ENCODE data around the gene ARHGEF19.
A peak's percentile ranks its signal among the peaks of the same experiment; 100 is the strongest.
"Not testable (repeated sequence)": the region's sequence is repeated elsewhere in the genome, so short reads cannot be mapped to it uniquely, and the experiment has no call there.

ARHGEF19 gene

GRCh38 chr1:16168144-16168495 lies 44.3 kb downstream of the ARHGEF19 start:
- Mint-ChIP-seq H3K4me1 (peaks cover 36% of the 10 kb centered on the region), H3K4me3 (peak overlapping the region; percentile 54)
- H3K27ac Mint-ChIP-seq; H3K27me3 Mint-ChIP-seq; ATAC-seq; H3K36me3 Mint-ChIP-seq (ENCODE audit: low read depth); H3K9me3 Mint-ChIP-seq; DNase-seq: not testable (repeated sequence)

GRCh38 chr1:16167331-16168143 lies 44.9 kb downstream of the ARHGEF19 start:
- Mint-ChIP-seq H3K4me1 (peaks cover 42% of the 10 kb centered on the region), H3K27me3 (peaks cover 4% of the 10 kb centered on the region), H3K4me3 (peak overlapping the region; percentile 54), H3K36me3 (ENCODE audit: low read depth) (no peaks in the 10 kb centered on the region), H3K9me3 (no peaks in the 10 kb centered on the region), H3K27ac (no peak overlapping the region)
- DNase-seq (peak; percentile 63), ATAC-seq (peak; percentile 72)

- no peak overlapping the region for H3K27ac Mint-ChIP-seq
- no peak for ATAC-seq
- H3K9me3 Mint-ChIP-seq: no peaks in the 10 kb centered on the region
- peaks cover 51% of the 10 kb centered on the region for H3K4me1 Mint-ChIP-seq
- peaks cover 6% of the 10 kb centered on the region for H3K27me3 Mint-ChIP-seq
- no peaks in the 10 kb centered on the region for H3K36me3 Mint-ChIP-seq (ENCODE audit: low read depth)
- DNase-seq: no peak
- no peak overlapping the region for H3K4me3 Mint-ChIP-seq
Measured at GRCh38 chr1:16166117-16166516, 46.3 kb downstream of the ARHGEF19 start.

GRCh38 chr1:16165548-16165947 lies 46.9 kb downstream of the ARHGEF19 start:
- ATAC-seq (no peak), DNase-seq (no peak)
- Mint-ChIP-seq H3K4me1 (peaks cover 51% of the 10 kb centered on the region), H3K27me3 (peaks cover 6% of the 10 kb centered on the region), H3K9me3 (no peaks in the 10 kb centered on the region), H3K4me3 (no peak overlapping the region), H3K36me3 (ENCODE audit: low read depth) (no peaks in the 10 kb centered on the region), H3K27ac (no peak overlapping the region)

DNA sequence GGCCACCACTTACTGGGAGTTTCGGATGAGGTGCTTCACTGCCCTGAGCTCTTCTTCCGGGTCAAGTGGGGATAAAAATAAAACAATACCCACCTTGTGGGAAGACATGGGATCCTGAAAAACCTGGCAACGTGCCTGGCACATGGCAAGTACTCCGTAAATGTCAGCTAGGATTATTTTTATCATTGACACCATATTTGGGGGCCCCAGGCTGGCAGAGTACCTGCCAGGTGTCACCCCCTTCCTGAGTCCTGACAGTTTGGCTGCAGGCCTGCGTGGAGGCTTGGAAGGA lies 47.4 kb downstream of the ARHGEF19 start:
- H3K36me3 Mint-ChIP-seq (ENCODE audit: low read depth): no peaks in the 10 kb centered on the region
- H3K27me3 Mint-ChIP-seq: peaks cover 6% of the 10 kb centered on the region
- ATAC-seq (no peak), DNase-seq (no peak)
- peaks cover 51% of the 10 kb centered on the region for H3K4me1 Mint-ChIP-seq
- no peak overlapping the region for H3K4me3 Mint-ChIP-seq
- no peak overlapping the region for H3K27ac Mint-ChIP-seq
- no peaks in the 10 kb centered on the region for H3K9me3 Mint-ChIP-seq

- peaks cover 6% of the 10 kb centered on the region for H3K27me3 Mint-ChIP-seq
- H3K9me3 Mint-ChIP-seq: no peaks in the 10 kb centered on the region
- H3K27ac Mint-ChIP-seq: no peak overlapping the region
- ATAC-seq (peak; percentile 60), DNase-seq (peak; percentile 23)
- no peaks in the 10 kb centered on the region for H3K36me3 Mint-ChIP-seq (ENCODE audit: low read depth)
- peaks cover 51% of the 10 kb centered on the region for H3K4me1 Mint-ChIP-seq
- H3K4me3 Mint-ChIP-seq: no peak overlapping the region
Measured at GRCh38 chr1:16164213-16165072, 48.0 kb downstream of the ARHGEF19 start.

GRCh38 chr1:16163608-16164212 lies 48.7 kb downstream of the ARHGEF19 start:
- not testable (repeated sequence) for DNase-seq; H3K4me3 Mint-ChIP-seq; H3K27me3 Mint-ChIP-seq; ATAC-seq; H3K27ac Mint-ChIP-seq; H3K36me3 Mint-ChIP-seq (ENCODE audit: low read depth); H3K9me3 Mint-ChIP-seq
- H3K4me1 Mint-ChIP-seq: peaks cover 44% of the 10 kb centered on the region

- DNase-seq: peak; percentile 61
- Mint-ChIP-seq H3K4me1 (peaks cover 48% of the 10 kb centered on the region), H3K27me3 (peaks cover 3% of the 10 kb centered on the region), H3K36me3 (ENCODE audit: low read depth) (no peaks in the 10 kb centered on the region), H3K27ac (no peak overlapping the region), H3K4me3 (no peak overlapping the region), H3K9me3 (no peaks in the 10 kb centered on the region)
- ATAC-seq: peak; percentile 15
Measured at GRCh38 chr1:16162163-16162822, 50.2 kb downstream of the ARHGEF19 start.

GRCh38 chr1:16161717-16162116 lies 50.7 kb downstream of the ARHGEF19 start:
- Mint-ChIP-seq H3K4me3 (no peak overlapping the region), H3K27me3 (peaks cover 6% of the 10 kb centered on the region), H3K27ac (no peak overlapping the region), H3K4me1 (peaks cover 54% of the 10 kb centered on the region), H3K36me3 (ENCODE audit: low read depth) (no peaks in the 10 kb centered on the region), H3K9me3 (no peaks in the 10 kb centered on the region)
- DNase-seq (no peak), ATAC-seq (no peak)

GRCh38 chr1:16158993-16159831 lies 53.2 kb downstream of the ARHGEF19 start:
- Mint-ChIP-seq H3K36me3 (ENCODE audit: low read depth) (no peaks in the 10 kb centered on the region), H3K9me3 (no peaks in the 10 kb centered on the region), H3K27me3 (peaks cover 13% of the 10 kb centered on the region), H3K27ac (no peak overlapping the region), H3K4me3 (no peak overlapping the region), H3K4me1 (peaks cover 57% of the 10 kb centered on the region)
- ATAC-seq: no peak
- no peak for DNase-seq

- H3K4me1 Mint-ChIP-seq: peaks cover 50% of the 10 kb centered on the region
Measured at GRCh38 chr1:16158025-16158424, 54.4 kb downstream of the ARHGEF19 start.

GRCh38 chr1:16156848-16157495 lies 55.5 kb downstream of the ARHGEF19 start:
- H3K9me3 Mint-ChIP-seq: no peaks in the 10 kb centered on the region
- peaks cover 42% of the 10 kb centered on the region for H3K4me1 Mint-ChIP-seq
- ATAC-seq (no peak), DNase-seq (no peak)
- no peak overlapping the region for H3K4me3 Mint-ChIP-seq
- no peaks in the 10 kb centered on the region for H3K36me3 Mint-ChIP-seq (ENCODE audit: low read depth)
- H3K27me3 Mint-ChIP-seq: peaks cover 20% of the 10 kb centered on the region
- H3K27ac Mint-ChIP-seq: no peak overlapping the region

More at GRCh38 chr1:16158025-16158424, 54.4 kb downstream of the ARHGEF19 start:
- Mint-ChIP-seq H3K36me3 (ENCODE audit: low read depth) (no peaks in the 10 kb centered on the region), H3K27ac (no peak overlapping the region), H3K9me3 (no peaks in the 10 kb centered on the region), H3K27me3 (peaks cover 17% of the 10 kb centered on the region), H3K4me3 (no peak overlapping the region)
- no peak for DNase-seq
- no peak for ATAC-seq

- Mint-ChIP-seq H3K4me1 (peaks cover 36% of the 10 kb centered on the region), H3K27me3 (peaks cover 21% of the 10 kb centered on the region)
- no peak for ATAC-seq
Measured at GRCh38 chr1:16155537-16156410, 56.7 kb downstream of the ARHGEF19 start, which contains the start of gene EPHA2. EPHA2 (minus strand) TSS chr1:16156069; CDS start chr1:16155932, 137 bp downstream.

More at GRCh38 chr1:16155537-16156410, 56.7 kb downstream of the ARHGEF19 start, which contains the start of gene EPHA2:
- no peaks in the 10 kb centered on the region for H3K9me3 Mint-ChIP-seq
- H3K36me3 Mint-ChIP-seq (ENCODE audit: low read depth): no peaks in the 10 kb centered on the region
- no peak within 1 kb of the TSS for H3K27ac Mint-ChIP-seq
- peak within 1 kb of the TSS; percentile 38 for H3K4me3 Mint-ChIP-seq
- no peak for DNase-seq
